HEK293T (cell line): Measurements from ENCODE around the gene ITSN2.

ENCODE experiments used
- ARNT ChIP-seq: fragments of 450-650 bp; IDR thresholded peaks from 2 replicates; pipeline ENCODE4 v1.6.1; 2017; ENCODE audit warnings: mild to moderate bottlenecking
- CTBP1 ChIP-seq: fragments of 450-650 bp; IDR thresholded peaks from 2 replicates; pipeline ENCODE4 v1.6.1; 2016; ENCODE audit warnings: borderline replicate concordance
- ELF4 ChIP-seq: fragments of 450-650 bp; IDR thresholded peaks from 2 replicates; pipeline ENCODE4 v1.6.1; 2017; ENCODE audit warnings: antibody characterized with exemption
- FOXK2 ChIP-seq: fragments of 450-650 bp; IDR thresholded peaks from 2 replicates; pipeline ENCODE4 v1.6.1; 2016; ENCODE audit warnings: mild to moderate bottlenecking
- FOXM1 ChIP-seq: fragments of 450-650 bp; IDR thresholded peaks from 2 replicates; pipeline ENCODE4 v1.6.1; 2017; ENCODE audit warnings: mild to moderate bottlenecking, borderline replicate concordance
- NFRKB ChIP-seq: fragments of 450-650 bp; IDR thresholded peaks from 2 replicates; pipeline ENCODE4 v1.6.1; 2016; ENCODE audit warnings: mild to moderate bottlenecking, moderate library complexity
- PKNOX1 ChIP-seq: fragments of 450-650 bp; IDR thresholded peaks from 2 replicates; pipeline ENCODE4 v1.6.1; 2016
- SP1 ChIP-seq: fragments of 450-650 bp; IDR thresholded peaks from 2 replicates; pipeline ENCODE4 v1.6.1; 2017
- TARDBP ChIP-seq: fragments of 450-650 bp; IDR thresholded peaks from 2 replicates; pipeline ENCODE4 v1.6.1; 2016

GRCh38 chr2:24329700-24330099 is 30.6 kb downstream of the ITSN2 start:
- TF ChIP-seq NFRKB (no peak), FOXM1 (no peak), ELF4 (no peak), ARNT (no peak), FOXK2 (no peak), SP1 (no peak), PKNOX1 (no peak), CTBP1 (no peak), TARDBP (no peak)
